Stimulated activated naive CD8-positive, alpha-beta T cell treated with anti-CD3 and anti-CD28 coated beads, Interleukin-15, Interleukin-2, amounts not matched to agents 100 U/mL and 50 U/mL, for 24 hours (primary cell): ENCODE results near the gene DAD1.
"Not testable (repeated sequence)": the region's sequence is repeated elsewhere in the genome, so short reads cannot be mapped to it uniquely, and the experiment has no call there.

ENCODE experiments used
- ATAC-seq: fragments of 150-1000 bp; cut with Tn5 transposase; one replicate; pipeline ENCODE4 v1.10.0; 2021
- DNase-seq: peaks from one replicate; pipeline ENCODE4 v3.0.0; 2021

Gene DAD1

GRCh38 chr14:22567437-22567836 is 21.6 kb downstream of the DAD1 start:
- no peak for ATAC-seq
- DNase-seq: peak; percentile 42

GRCh38 chr14:22566845-22567244 is 22.2 kb downstream of the DAD1 start:
- DNase-seq (no peak), ATAC-seq (peak; percentile 12)

- DNase-seq: peak; percentile 29
- not testable (repeated sequence) for ATAC-seq
Observed at GRCh38 chr14:22566266-22566665, 22.8 kb downstream of the DAD1 start.

GRCh38 chr14:22565391-22565945 is 23.6 kb downstream of the DAD1 start:
- DNase-seq (peak; percentile 28), ATAC-seq (no peak)

- ATAC-seq (no peak), DNase-seq (no peak)
Observed at GRCh38 chr14:22564463-22564862, 24.6 kb downstream of the DAD1 start.

- no peak for ATAC-seq
- DNase-seq: no peak
Observed at GRCh38 chr14:22563987-22564386, 25.0 kb downstream of the DAD1 start.

- peak; percentile 55 for ATAC-seq
- DNase-seq: peak; percentile 76
Observed at GRCh38 chr14:22561661-22562579, 27.1 kb downstream of the DAD1 start.

- no peak for ATAC-seq
- no peak for DNase-seq
Observed at GRCh38 chr14:22561366-22561660, 27.7 kb downstream of the DAD1 start.

GRCh38 chr14:22560662-22561365 is 28.2 kb downstream of the DAD1 start:
- peak; percentile 56 for DNase-seq

GRCh38 chr14:22559041-22559440 is 30.0 kb downstream of the DAD1 start:
- ATAC-seq (no peak), DNase-seq (no peak)

More at GRCh38 chr14:22560662-22561365, 28.2 kb downstream of the DAD1 start:
- ATAC-seq: peak; percentile 2

GRCh38 chr14:22558221-22558913 is 30.7 kb downstream of the DAD1 start:
- ATAC-seq: no peak
- DNase-seq: peak; percentile 85

- DNase-seq: no peak
- no peak for ATAC-seq
Observed at GRCh38 chr14:22557846-22558220, 31.2 kb downstream of the DAD1 start.

- peak; percentile 98 for DNase-seq
- peak; percentile 11 for ATAC-seq
Observed at GRCh38 chr14:22556990-22557623, 31.9 kb downstream of the DAD1 start.

GRCh38 chr14:22556021-22556989 is 32.7 kb downstream of the DAD1 start:
- ATAC-seq (peak; percentile 60), DNase-seq (peak; percentile 95)

GRCh38 chr14:22555384-22556011 is 33.5 kb downstream of the DAD1 start:
- ATAC-seq (peak; percentile 51), DNase-seq (peak; percentile 75)

- no peak for DNase-seq
Observed at GRCh38 chr14:22554498-22555383, 34.3 kb downstream of the DAD1 start.

GRCh38 chr14:22553861-22554497 is 35.0 kb downstream of the DAD1 start:
- not testable (repeated sequence) for ATAC-seq, DNase-seq

More at GRCh38 chr14:22554498-22555383, 34.3 kb downstream of the DAD1 start:
- no peak for ATAC-seq

GRCh38 chr14:22553445-22553844 is 35.6 kb downstream of the DAD1 start:
- ATAC-seq (no peak), DNase-seq (peak; percentile 38)

- no peak for ATAC-seq
Observed at GRCh38 chr14:22552827-22553076, 36.3 kb downstream of the DAD1 start.

More at GRCh38 chr14:22552827-22553076, 36.3 kb downstream of the DAD1 start:
- DNase-seq: no peak
